Gastrocnemius medialis (tissue), 4 donors: ENCODE results near the gene CMTM1. TPM values are rescaled to one million over a fixed set of nuclear protein-coding genes. Genes with fewer than 3 reads are reported as not detected.

Source experiments
- ATAC-seq, 2 donors: fragments of 150-250 bp; one replicate each; pipeline ENCODE4 v1.9.1; 2016
- DNase-seq, 2 donors: peaks; one replicate each; pipeline ENCODE4 v3.0.0-alpha.2; 2019
- H3K27ac ChIP-seq, 4 donors: fragments of 200-600 bp; sonication (generic); 1 replicate in 1 of 4; 2 replicates in 3 of 4; pipeline ENCODE4 v1.5.1; 2016 to 2018; ENCODE audit warnings: mild to moderate bottlenecking in 2 of 4, moderate library complexity in 1 of 4
- H3K27me3 ChIP-seq, 3 donors: fragments of 200-600 bp; sonication (generic) in 2 of 3; 1 replicate in 1 of 3; 2 replicates in 2 of 3; pipeline versions ENCODE4 v1.5.1 to v1.6.0; 2016 to 2019; ENCODE audit warnings: mild to moderate bottlenecking in 1 of 3, moderate library complexity in 1 of 3
- H3K36me3 ChIP-seq, 2 donors: fragments of 200-600 bp; sonication (generic) in 1 of 2; one replicate each; pipeline ENCODE4 v1.5.1; 2017 to 2018
- H3K4me1 ChIP-seq, 2 donors: fragments of 200-600 bp; sonication (generic) in 1 of 2; one replicate each; pipeline ENCODE4 v1.5.1; 2016 to 2017; ENCODE audit warnings: mild to moderate bottlenecking in 2 of 2
- H3K4me3 ChIP-seq, 4 donors: fragments of 200-600 bp; sonication (generic) in 3 of 4; 1 replicate in 1 of 4; 2 replicates in 3 of 4; pipeline ENCODE4 v1.5.1; 2016 to 2019; ENCODE audit warnings: mild to moderate bottlenecking in 2 of 4
- H3K9me3 ChIP-seq, 3 donors: fragments of 200-600 bp; sonication (generic) in 2 of 3; 1 replicate in 1 of 3; 2 replicates in 2 of 3; pipeline ENCODE4 v1.5.1; 2016 to 2019
- CTCF ChIP-seq, 5 experiments: fragments of 450-650 bp in 3 of 5; fragments of 200-600 bp in 2 of 5; sonication (generic) in 2 of 5; IDR thresholded peaks in 4 of 5; conservative IDR thresholded peaks in 1 of 5; 1 replicate in 4 of 5; 2 replicates in 1 of 5; pipeline ENCODE4 v1.5.1; 2016 to 2019; ENCODE audit warnings: antibody characterized with exemption in 5 of 5, mild to moderate bottlenecking in 3 of 5, moderate library complexity in 3 of 5
- POLR2A ChIP-seq, 2 donors: fragments of 450-650 bp; IDR thresholded peaks; one replicate each; pipeline ENCODE4 v1.6.1; 2017; ENCODE audit warnings: antibody characterized with exemption in 2 of 2, mild to moderate bottlenecking in 2 of 2, moderate library complexity in 2 of 2
- in situ Hi-C, 4 donors: fragments of 200-750 bp; cut with MboI; loops; one replicate each; pipeline versions ENCODE4 v1.15.0 to v1.8.0; 2017; ENCODE audit warnings: low sequenced_read_pairs in 4 of 4
- intact Hi-C: fragments of 100-400 bp; cut with DNase I; formaldehyde crosslinking; loops from one replicate; pipeline ENCODE4 v1.15.1; 2023; ENCODE audit warnings: low total_unique reads
- total RNA-seq, 4 donors: library from RNA; depleted of rRNA; stranded (reverse); fragments of >200 nt; gene quantifications; one replicate each; pipeline versions ENCODE4 v1.1.0 to v1.2.3, GENCODE V29; 2016

The CMTM1 gene
- total RNA-seq, 4 donors from 2014 or later, result 0.31 TPM; not detected in 3

GRCh38 chr16:66549284-66550131 lies 16.7 kb upstream of the CMTM1 start, which contains the start of gene TK2:
TSS of gene TK2 (minus strand) at chr16:66550122. CDS start at chr16:66550061, 61 bp downstream.
- peaks cover 32 to 33% of the 10 kb centered on the region in 2 donors for H3K4me1 ChIP-seq
- H3K9me3 ChIP-seq, result no peaks in the 10 kb centered on the region

GRCh38 chr16:66551348-66551759 lies 14.9 kb upstream of the CMTM1 start:
- Histone ChIP-seq H3K27me3 (no peaks in the 10 kb centered on the region), H3K27ac (peak overlapping the region; percentile 86 to 96 (median 92)), H3K36me3 (no peaks in the 10 kb centered on the region), H3K4me1 (peaks cover 32 to 33% of the 10 kb centered on the region in 2 donors), H3K9me3 (no peaks in the 10 kb centered on the region), H3K4me3 (no peak overlapping the region)
- intact Hi-C loops (loop anchor here (2.0 kb wide), 1 partner anchor 35 kb away; no protein-coding TSS in a partner anchor), in situ Hi-C loops (loop anchor here in 2 of 4 donors (5.0 to 10.0 kb wide), 2 partner anchors 34 to 77 kb away; no protein-coding TSS in a partner anchor)
- ATAC-seq (no peak), DNase-seq (no peak)
- no peak for TF ChIP-seq POLR2A (IDR thresholded peaks at IDR 0.05)
- TF ChIP-seq CTCF (IDR thresholded peaks at IDR 0.05 in 4 of 5, conservative IDR thresholded peaks at IDR 0.05 in 1 of 5), result no peak

More at GRCh38 chr16:66549284-66550131, 16.7 kb upstream of the CMTM1 start, which contains the start of gene TK2:
- Histone ChIP-seq H3K36me3 (peaks cover 0 to 5% of the 10 kb centered on the region in 2 donors), H3K27me3 (no peaks in the 10 kb centered on the region), H3K27ac (peak within 1 kb of the TSS; percentile 83 to 96 (median 90)), H3K4me3 (peak within 1 kb of the TSS; percentile 77 to 97 (median 88))
- ATAC-seq (peak; percentile 66 to 73), DNase-seq (peak in 1 of 2 donors; percentile 24)
- in situ Hi-C loops, result loop anchor here in 2 of 4 donors (5.0 to 10.0 kb wide), 2 partner anchors 32 to 75 kb away; no protein-coding TSS in a partner anchor
- intact Hi-C loops, result loop anchor here (2.0 kb wide), 1 partner anchor 33 kb away; no protein-coding TSS in a partner anchor
- TF ChIP-seq POLR2A (IDR thresholded peaks at IDR 0.05) (peak; percentile 35 to 51), CTCF (IDR thresholded peaks at IDR 0.05 in 4 of 5, conservative IDR thresholded peaks at IDR 0.05 in 1 of 5) (peak in 2 of 5 experiments; percentile 42 to 53)

GRCh38 chr16:66551788-66552285 lies 14.4 kb upstream of the CMTM1 start:
- ATAC-seq (no peak), DNase-seq (no peak)
- Histone ChIP-seq H3K4me3 (peak overlapping the region; percentile 56 to 78 (median 71)), H3K27ac (peak overlapping the region; percentile 86 to 96 (median 92)), H3K9me3 (no peaks in the 10 kb centered on the region), H3K4me1 (peaks cover 32 to 33% of the 10 kb centered on the region in 2 donors), H3K27me3 (no peaks in the 10 kb centered on the region), H3K36me3 (no peaks in the 10 kb centered on the region)
- in situ Hi-C loops (loop anchor here in 2 of 4 donors (5.0 to 10.0 kb wide), 2 partner anchors 35 to 77 kb away; no protein-coding TSS in a partner anchor), intact Hi-C loops (loop anchor here (1.0 to 2.0 kb wide), 2 partner anchors 35 to 74 kb away; no protein-coding TSS in a partner anchor)
- TF ChIP-seq CTCF (IDR thresholded peaks at IDR 0.05 in 4 of 5, conservative IDR thresholded peaks at IDR 0.05 in 1 of 5) (no peak), POLR2A (IDR thresholded peaks at IDR 0.05) (no peak)

GRCh38 chr16:66552286-66553177 lies 13.7 kb upstream of the CMTM1 start, which contains the start of gene CKLF:
TSS of gene CKLF (plus strand) at chr16:66552576. CDS start at chr16:66552716, 140 bp downstream.
- Histone ChIP-seq H3K36me3 (no peaks in the 10 kb centered on the region), H3K4me1 (peaks cover 32 to 33% of the 10 kb centered on the region in 2 donors), H3K27me3 (no peaks in the 10 kb centered on the region), H3K27ac (peak within 1 kb of the TSS; percentile 86 to 96 (median 92)), H3K9me3 (no peaks in the 10 kb centered on the region), H3K4me3 (peak within 1 kb of the TSS; percentile 56 to 78 (median 71))
- intact Hi-C loops (loop anchor here (1.0 kb wide), 1 partner anchor 74 kb away; no protein-coding TSS in a partner anchor), in situ Hi-C loops (loop anchor here in 2 of 4 donors (5.0 to 10.0 kb wide), 2 partner anchors 35 to 78 kb away; no protein-coding TSS in a partner anchor)
- ATAC-seq (peak; percentile 83 to 87), DNase-seq (peak; percentile 73 to 86)
- TF ChIP-seq CTCF (IDR thresholded peaks at IDR 0.05 in 4 of 5, conservative IDR thresholded peaks at IDR 0.05 in 1 of 5) (no peak), POLR2A (IDR thresholded peaks at IDR 0.05) (peak; percentile 52 to 65)
